ENCODE measurements around the gene DKK3.

The DKK3 gene

DNA sequence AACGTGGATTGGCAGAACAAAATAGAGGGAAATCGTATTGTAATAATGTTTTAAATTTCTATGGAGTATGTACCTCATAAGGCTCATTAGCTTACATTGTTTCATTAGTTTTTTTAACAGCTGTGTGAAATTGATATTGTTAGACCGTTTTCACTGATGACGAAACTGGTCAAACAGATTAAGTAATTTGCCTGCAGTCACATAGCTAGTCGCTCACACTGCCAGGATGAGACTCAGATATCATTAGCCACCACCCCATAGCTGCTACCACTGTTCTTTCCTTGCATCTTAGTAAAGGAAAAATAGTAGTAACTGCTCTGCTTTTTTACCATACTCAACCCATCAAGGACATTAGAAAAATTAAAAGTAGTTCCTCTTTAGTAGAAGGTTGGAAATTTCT, 64.0 kb downstream of the DKK3 start:
- DNase-seq (ENCODE audit: low read depth, low spot score), result no peak

DNA sequence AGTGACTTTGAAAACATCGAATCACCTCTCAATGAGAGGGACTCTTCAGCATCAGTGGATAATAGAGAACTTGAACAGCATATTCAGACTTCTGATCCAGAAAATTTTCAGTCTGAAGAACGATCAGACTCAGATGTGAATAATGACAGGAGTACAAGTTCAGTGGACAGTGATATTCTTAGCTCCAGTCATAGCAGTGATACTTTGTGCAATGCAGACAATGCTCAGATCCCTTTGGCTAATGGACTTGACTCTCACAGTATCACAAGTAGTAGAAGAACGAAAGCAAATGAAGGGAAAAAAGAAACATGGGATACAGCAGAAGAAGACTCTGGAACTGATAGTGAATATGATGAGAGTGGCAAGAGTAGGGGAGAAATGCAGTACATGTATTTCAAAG, 65.8 kb downstream of the DKK3 start:
- no peak for DNase-seq (ENCODE audit: low read depth, low spot score)

DNA sequence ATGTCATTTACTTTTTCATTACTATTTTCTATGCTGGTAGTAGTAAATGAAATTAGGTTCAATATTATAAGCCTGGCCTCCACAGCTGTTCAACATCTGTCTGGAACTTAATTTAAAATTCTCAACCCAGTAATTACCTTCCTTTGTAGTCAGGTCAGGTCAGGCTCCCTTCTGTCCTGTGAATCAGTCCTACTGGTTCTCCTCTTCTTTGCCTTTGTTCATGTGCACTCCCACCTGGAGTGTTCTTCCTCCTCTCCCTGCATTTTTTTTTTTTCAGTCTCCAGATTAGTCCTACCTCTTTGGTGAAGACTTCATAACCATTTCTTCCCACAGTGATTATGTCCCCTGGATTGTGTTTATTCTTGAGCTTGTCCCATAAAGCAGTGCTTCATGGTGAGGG, 67.9 kb downstream of the DKK3 start:
- DNase-seq (ENCODE audit: low read depth, low spot score), result no peak

DNA sequence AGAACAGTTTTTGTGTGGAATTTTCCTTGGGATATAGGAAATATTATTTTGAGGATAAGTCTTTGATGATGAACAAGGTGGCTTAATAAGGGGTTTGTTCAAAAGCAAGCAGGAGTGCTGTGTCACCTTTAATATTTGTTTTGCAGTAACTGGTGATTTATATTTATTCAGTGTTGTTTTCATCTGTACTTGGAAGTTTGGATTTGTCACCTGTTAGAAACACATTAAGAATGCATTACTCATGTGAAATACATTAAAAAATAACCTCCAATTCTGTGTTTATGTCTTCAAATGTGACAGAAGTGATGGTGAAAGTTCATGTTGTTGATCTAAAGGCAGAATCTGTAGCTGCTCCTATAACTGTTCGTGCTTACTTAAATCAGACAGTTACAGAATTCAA, 70.5 kb downstream of the DKK3 start:
- no peak for DNase-seq (ENCODE audit: low read depth, low spot score)

DNA sequence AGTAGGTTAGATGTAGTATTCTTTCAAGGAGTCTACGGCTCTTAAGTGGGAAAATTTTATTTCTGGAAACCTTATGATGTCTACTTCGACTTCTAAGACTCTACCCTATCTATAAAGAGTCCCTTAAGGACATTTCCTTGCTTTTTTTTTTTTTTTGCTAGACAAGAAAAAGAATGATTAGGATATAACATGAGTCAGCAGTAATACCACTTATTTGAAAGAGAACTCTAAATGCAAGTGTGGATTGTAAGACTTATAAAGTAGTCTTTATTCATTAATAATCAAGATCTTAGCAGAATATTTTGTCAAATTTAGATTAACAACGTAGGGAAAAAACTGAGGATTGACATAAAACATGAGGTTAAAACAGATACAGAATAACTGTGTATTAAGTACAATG, 71.0 kb downstream of the DKK3 start:
- DNase-seq (ENCODE audit: low read depth, low spot score), result no peak

DNA sequence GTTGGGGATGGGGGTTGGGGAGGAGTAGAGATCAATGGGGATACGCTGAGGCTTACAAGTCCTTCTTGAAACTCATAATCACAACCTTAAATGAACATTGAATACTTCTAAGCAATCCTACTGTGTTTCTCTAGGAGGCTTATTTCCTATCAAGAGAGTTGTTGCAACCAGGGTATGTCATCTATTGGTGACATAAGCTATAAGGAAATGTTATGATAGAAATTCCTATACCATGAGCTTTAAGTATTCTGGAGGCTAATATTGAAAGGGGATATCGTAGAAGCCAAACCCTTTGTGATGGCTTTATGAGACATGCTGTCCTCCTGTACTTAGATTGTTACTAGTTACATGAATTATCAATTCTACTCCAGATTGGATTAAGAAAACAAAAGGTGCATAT, 72.9 kb downstream of the DKK3 start:
- DNase-seq (ENCODE audit: low read depth, low spot score), result no peak

DNA sequence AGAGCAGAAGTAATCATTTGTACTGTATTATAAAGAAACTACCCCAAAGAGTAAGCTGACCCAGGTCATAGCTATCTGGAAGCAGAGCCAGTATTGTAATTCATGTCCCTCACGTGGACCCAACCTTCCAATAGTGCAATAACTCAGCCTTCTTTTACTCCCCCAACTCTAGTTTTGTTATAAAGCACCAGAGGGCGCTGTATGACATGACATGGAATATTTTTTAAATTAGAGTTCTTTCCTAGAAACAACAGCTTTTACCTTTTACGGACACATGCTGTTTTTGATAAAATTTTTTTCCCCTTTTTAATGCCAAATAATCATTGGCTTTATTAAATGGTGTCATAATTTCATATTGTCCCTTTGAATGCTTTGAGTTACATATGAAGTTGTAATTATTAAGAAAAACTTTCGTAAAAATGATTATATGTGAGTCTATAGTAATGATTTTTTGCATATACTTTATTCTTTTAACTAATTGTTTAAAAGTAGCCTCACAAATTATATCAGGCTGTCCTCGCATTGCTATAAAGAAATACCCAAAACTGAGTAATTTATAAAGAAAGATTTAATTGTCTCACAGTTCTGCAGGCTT, 76.9 kb downstream of the DKK3 start:
- DNase-seq (ENCODE audit: low read depth, low spot score), result no peak

DNA sequence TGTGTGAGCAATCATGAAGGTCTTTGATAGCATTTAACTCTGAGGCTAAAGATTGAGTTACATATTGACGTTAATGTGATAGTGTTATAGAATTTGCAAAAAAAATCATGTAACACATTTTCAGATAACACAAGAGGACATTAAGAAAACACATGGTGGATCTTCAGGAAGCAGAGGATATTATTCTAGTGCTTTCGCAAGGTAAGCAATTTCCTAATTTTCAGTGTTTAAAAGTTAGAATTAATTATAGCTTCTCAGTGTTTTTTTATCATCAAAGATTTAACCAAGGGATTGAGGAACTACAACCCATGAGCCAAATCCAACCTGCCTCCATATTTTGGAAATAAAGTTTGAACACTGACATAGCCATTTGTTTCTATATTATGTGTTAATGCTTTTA, 78.5 kb downstream of the DKK3 start:
- DNase-seq (ENCODE audit: low read depth, low spot score), result no peak

DNA sequence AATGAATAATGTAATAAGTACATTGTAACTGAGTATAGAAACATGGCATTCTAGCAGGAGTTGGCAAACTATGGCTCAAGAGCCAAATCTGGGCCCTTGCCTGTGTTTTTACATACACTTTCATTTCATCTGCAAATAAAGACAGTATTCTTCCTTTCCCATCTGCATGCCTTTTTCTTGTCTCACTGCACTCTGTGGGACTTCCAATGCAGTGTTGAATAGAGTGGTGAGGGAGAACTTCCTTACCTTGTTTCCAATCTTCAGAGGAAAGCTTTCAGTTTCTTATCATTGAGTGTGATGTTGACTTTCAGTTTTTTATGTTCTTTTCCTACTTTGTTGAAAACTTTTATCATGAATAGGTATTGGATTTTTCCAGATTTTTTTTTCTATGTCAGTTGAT, 84.6 kb downstream of the DKK3 start:
- DNase-seq (ENCODE audit: low read depth, low spot score), result no peak

DNA sequence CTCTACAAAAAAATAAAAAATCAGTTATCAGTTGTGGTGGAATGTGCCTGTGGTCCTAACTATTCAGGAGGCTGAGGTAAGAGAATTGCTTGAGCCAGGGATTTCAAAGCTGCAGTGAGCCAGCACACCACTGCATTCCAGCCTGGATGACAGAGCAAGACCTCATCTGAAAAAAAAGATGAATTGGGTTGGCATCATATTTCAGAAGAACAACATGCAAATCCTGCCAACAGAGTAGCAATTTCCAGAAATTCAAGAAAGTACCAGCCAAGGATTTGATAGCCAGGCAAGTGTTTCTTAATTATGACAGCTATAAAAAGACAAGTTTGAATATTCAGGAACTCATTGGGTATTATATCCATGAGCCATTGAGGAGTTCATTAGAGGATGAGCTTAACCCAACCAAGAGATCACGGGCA, 91.4 kb downstream of the DKK3 start:
- no peak for DNase-seq (ENCODE audit: low read depth, low spot score)

DNA sequence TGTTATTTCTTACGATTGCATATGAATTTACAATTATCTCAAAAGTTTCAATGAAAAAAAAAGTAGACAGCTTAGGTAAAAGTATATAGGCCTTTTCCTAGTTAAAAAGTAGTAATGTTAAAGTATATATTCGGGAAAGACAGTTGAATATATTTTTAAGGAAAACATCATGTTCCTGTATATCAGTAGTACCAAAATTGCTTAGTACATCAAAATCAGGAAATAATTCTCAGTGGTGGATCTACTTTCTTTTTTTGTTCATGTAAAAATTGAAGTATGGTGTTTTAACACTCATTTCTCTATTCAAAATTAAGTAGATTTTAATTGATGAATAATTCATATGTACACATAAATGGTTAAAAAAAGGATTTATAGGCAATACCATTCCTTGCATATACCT, 92.8 kb downstream of the DKK3 start:
- no peak for DNase-seq (ENCODE audit: low read depth, low spot score)

DNA sequence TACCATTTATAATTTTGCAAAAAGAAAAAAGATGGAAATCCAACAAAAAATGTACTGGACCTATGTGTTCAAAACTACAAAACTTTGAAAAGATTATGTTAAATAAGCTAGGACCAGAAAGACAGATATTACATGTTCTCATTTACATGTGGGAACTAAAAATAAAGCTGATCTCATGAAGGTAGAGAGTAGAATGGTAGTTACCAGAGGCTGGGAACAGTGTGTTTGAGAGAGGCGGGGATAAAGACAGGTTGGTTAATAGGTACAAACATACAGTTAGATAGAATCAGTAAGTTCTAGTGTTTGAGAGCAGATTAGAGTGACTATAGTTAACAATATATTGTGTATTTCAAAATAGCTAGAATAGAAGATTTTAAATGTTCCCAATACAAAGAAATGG, 95.0 kb downstream of the DKK3 start:
- DNase-seq (ENCODE audit: low read depth, low spot score), result no peak
